GM18526 (cell line): Measurements from ENCODE around the gene TAF1C.

ENCODE experiments used
- POLR2A ChIP-seq: IDR thresholded peaks from 3 replicates; pipeline ENCODE4 v1.6.1; 2011; ENCODE audit not compliant: insufficient read length; ENCODE audit errors: extremely low read depth

The TAF1C gene

DNA sequence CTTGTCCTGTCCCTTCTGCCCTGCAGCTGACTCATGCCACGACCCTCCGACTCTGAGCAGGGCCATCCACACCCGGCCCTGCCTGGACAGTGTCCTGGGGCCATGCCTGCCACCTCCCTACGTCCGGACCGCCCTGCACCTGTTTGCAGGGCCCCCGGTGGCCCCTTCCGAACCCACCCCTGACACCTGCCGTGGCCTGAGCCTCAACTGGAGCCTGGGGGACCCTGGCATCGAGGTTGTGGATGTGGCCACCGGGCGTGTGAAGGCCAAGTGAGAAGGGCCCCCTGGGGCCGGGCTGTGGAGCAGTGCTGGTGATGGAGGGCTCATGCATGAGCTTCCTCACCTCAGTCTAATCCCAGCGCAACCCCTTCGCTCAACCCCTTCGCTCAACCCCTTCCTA is 9.2 kb upstream of the TAF1C start:
- TF ChIP-seq POLR2A: no peak

DNA sequence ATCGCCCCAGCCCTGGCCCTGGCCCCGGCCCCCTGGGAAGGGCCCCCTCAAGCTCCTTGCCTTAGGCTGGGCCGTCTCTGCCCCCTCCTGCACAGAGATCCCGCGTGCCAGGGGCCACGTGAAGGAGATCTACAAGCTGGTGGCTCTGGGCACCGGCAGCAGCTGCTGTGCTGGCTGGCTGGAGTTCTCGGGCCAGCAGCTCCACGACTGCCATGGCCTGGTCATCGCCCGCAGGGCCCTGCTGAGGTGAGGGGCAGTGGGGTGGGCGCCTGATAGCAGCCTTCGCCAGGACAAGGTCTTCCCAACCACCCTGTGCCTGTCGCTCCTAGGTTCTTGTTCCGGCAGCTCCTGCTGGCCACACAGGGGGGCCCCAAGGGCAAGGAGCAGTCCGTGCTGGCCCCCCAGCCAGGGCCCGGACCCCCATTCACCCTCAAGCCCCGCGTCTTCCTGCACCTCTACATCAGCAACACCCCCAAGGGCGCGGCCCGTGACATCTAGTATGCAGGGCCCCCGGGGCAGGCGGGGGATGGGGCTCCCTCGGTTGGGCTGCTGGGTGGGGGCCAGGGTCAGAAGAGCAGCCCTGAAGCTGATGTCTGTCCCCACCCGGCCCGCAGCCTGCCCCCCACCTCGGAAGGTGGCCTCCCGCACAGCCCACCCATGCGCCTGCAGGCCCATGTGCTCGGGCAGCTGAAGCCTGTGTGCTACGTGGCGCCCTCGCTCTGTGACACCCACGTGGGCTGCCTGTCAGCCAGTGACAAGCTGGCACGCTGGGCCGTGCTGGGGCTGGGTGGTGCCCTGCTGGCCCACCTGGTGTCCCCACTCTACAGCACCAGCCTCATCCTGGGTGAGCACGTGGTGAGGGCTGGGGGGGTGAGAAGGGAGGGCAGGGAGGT is 8.6 kb upstream of the TAF1C start:
- TF ChIP-seq POLR2A: no peak

DNA sequence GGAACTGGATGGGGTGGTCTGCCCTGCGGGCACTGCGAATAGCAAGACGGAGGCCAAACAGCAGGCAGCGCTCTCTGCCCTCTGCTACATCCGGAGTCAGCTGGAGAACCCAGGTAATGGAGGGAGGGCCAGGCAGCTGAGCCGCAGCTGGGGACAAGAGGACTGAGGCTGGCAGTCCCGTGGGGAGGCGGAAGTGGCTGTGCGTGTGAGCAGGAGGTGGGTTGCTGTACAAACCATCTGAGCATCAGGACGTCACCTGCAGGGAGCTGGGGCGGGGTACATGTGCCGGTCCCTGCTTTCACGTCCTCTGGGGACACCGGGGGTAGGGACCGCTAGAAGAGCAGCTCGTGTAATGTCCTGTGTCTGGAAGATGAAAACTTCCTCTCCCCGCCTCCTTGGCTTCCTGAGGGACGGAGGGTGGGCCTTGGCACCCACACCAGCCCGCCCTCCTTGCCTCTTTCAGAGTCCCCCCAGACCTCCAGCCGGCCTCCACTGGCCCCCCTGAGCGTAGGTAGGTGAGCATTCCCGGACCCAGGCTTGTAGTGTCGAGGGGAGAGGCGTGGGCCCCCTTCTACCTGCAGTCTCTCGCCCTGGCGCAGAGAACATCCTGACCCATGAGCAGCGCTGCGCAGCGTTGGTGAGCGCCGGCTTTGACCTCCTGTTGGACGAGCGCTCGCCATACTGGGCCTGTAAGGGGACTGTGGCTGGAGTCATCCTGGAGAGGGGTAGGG is 7.8 kb upstream of the TAF1C start:
- no peak for TF ChIP-seq POLR2A

DNA sequence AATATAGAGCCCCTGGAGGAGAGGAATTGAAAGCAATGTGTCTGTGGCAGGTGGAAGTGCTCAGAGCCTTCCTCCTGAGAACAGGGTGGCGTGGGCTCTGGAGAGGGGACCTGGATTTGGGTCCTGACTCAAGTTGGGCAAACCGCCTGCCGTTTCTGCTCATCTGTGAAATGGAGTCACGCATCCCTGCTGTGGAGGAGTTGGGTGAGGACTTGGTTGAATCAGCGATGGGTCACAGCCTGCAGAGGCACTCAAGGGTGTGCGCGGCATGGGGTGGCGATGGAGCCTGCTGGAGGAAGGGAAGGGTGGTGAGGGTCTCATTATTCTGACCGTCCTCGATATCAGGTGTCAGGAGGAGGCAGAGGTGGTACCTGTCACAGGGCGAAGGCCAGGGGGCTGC is 7.2 kb upstream of the TAF1C start:
- TF ChIP-seq POLR2A: no peak

DNA sequence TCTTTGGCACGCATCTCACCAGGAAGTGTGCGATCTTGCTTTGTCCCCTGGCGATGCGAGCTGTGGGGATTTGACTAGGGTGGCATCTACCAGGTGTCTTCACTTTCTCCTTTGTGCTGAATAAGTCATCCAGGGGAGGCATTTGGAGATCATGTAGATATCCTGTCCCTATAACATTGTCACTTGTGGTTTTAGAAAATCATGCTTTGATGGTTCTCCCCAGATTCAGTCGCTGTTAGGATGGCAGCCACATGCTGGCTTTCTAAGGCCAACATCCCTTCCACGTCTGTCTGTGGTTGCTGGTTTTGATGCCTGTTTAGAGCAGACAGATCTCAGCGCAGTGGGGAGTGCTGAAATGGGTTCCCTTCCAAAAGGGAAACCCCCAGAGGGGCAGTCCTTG is 6.6 kb upstream of the TAF1C start:
- TF ChIP-seq POLR2A: no peak

DNA sequence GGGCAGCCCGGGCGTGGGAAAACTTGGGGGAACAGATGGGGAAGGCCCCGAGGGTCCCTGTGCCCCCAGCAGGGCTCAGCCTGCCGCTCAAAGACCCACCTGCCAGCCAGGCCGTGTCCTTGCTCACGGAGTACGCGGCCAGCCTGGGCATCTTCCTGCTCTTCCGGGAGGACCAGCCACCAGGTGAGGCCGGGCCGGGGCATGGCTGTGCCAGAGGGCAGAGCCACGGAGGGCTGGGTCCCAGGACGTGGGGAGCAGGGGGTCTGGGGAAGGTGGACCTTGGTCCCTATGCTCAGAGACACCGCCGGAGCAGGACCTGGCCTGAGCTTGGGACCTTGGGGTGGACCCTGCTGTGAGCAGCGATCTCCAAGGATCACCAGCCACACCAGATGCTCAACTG is 4.6 kb upstream of the TAF1C start:
- TF ChIP-seq POLR2A: no peak

DNA sequence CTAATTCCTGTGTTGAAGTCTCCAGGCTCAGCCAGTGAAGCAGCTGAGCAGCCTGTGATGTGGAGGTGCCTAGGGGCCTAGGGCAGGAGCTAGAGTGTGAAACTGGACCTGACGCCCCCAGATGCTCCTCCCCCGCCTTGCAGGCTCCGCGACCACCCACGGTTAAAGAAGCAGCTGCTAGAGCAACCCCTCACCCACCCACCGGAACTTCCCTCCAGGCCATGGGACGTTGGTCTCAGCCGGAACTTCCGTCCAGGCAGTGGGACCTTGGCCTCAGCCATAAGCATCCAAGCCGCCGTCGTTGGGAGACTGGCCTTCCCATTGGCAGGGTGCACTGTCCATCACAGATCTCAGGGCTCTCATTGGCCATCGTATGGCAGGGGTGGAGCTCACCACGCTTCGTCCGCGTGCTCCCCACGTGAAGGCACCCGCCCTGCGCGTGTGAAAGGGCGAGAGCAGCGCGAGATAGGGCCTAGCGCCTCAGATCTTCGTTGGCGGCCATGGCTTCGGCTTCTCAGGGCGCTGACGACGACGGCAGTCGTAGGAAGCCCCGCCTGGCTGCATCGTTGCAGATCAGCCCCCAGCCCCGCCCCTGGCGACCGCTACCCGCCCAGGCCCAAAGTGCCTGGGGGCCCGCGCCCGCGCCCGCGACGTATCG is 4.0 kb upstream of the TAF1C start, which contains the start of gene ADAD2:
ADAD2 (plus strand) TSS at position 427 of the 658 bp plus-strand sequence; CDS start at position 501, 74 bp downstream.
- TF ChIP-seq POLR2A: no peak

DNA sequence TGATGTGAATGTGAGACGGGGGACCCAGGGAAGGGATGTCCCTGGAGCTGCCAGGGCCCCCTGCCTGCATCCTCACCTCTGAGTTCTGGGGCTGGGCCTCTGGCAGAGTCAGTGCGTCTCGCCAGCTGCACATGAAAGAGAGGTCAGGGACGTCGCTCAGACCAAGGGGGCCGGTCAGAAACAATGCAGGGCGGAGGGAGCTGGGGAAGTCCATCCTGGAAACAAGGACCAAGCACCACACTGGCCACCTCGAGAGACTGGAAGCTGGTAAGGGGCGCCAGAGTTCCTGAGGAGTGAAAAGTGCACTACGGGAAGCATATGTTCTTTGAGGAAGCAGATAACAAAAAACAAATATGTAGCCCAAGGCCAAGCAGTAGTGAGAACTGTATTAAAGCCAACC is 2.1 kb downstream of the TAF1C start:
- TF ChIP-seq POLR2A: no peak

DNA sequence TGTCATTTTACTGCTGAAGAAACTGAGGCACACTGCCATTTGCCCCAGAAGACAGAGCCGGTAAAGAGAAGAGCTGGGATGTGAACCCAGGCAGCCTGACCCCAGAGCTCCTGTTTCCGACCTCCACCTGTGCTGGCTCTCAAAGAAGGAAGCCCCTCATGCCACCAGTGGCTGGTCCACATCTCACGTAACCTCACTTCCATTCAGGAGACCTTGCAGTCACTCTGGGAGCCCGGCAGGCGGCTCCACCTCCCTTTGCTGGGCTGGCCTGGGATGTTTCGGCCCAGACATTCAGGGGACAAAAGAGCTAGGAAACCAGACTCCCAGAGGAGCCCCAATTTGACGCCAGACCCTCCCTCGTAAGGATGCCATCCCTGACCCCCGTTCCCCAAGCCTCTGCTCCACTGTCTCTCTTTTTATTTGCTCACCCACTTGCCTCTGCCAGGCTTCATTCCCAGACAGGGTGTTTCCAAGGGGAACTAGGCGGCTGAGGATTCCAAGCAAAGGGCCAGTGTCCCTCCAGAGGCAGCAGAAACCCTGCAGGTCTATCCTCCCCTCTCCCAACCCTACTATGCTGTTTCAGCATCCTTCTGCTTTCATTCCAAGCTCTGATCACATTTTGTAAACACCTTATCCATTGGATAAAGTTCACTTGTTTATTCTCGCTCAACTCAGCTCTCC is 2.8 kb downstream of the TAF1C start:
- TF ChIP-seq POLR2A: no peak

DNA sequence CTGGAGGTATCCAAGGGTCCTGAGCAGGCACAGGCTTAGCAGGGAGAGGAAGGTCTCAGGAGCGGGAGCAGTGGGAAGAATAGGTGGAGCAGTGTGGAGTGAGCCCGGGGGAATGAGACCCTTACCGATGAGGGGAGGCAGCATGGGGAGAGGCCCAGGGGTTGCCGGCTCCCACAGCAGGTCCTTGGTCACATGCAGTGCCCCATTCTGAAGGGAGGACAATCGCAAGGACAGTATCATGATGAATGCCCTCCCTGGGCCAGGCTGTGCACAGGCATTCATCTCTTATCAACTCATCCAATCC is 3.3 kb downstream of the TAF1C start:
- no peak for TF ChIP-seq POLR2A

DNA sequence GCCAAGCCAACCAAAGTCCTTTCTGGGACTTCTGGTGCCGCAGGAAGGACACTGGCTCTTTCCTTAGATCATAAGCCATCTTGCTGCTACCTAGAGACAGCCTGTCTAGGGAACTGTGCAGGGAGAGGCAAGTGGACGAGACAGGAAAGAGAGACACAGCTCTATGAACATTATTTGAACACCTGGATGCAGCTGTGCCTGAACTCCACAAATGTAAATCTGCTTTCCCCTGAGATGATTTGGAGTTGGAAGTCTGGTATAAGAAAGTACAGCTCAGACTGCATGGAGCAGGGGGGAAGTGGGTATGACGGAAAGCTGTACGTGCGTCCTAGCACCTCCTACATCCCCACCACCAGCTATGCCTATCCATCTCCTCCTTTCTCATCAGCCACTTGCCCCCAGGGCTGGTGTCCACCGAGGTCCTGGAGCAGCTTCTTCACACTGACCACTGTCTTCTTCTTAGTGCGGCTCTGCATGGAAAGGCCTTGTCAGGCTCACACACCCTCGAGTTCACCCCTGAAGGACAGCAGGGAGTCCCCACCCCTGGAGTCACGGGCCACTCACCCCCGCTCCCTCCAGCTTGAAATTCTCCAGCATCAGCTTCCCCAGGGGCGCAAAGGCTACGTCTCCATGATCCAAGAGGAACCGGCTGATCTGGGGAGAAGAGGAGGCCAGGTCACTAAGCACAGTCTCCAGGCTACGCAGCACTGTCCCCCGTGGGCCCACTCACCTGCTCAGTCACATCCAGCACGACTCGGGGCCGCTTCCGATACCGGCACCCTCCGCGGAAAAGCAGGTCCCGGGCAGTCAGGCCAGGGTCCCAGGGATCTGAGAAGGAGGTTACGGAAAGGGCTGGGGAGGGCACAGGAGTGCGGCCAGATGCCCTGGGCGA is 3.9 kb downstream of the TAF1C start:
- no peak for TF ChIP-seq POLR2A

DNA sequence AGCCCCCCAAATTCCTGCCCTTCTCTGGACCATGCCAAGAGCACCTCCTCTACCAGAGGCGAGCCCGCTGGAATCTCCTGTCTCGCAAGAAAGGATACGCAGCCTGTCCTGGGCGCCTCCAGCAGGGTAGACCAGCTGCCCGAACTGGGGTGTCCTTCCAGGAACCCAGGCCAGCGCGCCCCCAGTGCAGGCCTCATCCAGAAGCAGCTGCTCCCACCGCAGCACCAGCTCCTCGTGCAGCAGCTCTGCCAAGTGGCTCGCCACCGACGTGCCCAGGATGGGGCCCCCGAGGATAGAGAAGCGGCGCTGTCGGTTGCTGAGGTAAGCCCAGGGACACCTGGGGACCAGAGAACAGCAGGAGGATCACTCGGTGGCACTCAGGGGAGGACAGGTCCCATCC is 4.8 kb downstream of the TAF1C start:
- TF ChIP-seq POLR2A: no peak

DNA sequence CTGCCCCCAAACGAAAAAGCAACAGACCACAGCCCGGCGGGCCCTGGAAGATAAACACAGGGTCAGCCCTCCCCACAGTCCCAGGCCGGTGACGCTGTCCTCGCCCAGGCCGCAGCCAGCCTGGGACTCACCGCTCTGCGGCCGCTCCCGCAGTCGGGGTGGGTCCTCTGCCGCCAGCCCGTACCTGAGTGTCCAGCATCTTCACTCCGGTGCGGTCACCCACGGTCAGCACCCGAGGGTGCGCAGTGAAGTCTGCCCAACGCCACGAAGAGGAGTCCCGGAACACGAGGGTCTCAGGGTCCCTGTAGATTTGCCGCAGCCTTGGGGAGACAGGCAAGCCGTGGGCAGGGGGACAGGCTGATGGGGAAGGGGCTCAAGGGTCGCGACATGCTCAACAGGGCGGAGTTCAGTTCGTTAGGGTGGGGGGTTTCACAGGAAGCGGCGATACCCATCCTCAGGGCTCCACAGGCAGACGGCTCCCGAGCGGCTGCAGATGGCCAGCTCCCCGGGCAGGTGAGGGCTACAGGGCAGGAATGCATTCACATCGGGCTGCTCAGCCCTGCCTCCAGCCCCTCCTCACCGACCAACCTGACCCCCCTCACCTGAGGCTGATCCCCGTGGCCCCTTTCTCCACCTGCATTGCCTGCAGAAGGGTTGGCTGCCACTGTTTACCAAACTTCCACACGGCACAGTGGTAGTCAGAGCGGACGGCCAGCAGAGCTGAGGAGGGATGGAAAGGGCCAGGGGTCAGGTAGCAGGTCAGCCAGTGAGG is 5.5 kb downstream of the TAF1C start:
- TF ChIP-seq POLR2A: no peak
